Germinal center (tissue), 1 donor: ENCODE measurements around the gene ASB6.
"Not testable (repeated sequence)": the region's sequence is repeated elsewhere in the genome, so short reads cannot be mapped to it uniquely, and the experiment has no call there.

Experiments
- DNase-seq: peaks from one replicate; pipeline ENCODE4 v3.0.0; 2012; ENCODE audit warnings: mixed read lengths, low spot score

The ASB6 gene

GRCh38 chr9:129667378-129667777, 25.4 kb upstream of the ASB6 start:
- DNase-seq, result no peak

- no peak for DNase-seq
Measured at GRCh38 chr9:129666575-129666974, 24.6 kb upstream of the ASB6 start.

- DNase-seq, result no peak
Measured at GRCh38 chr9:129665814-129666520, 24.0 kb upstream of the ASB6 start.

- DNase-seq, result no peak
Measured at GRCh38 chr9:129665389-129665775, 23.4 kb upstream of the ASB6 start, which contains the start of gene PRRX2. Gene PRRX2 (plus strand): TSS chr9:129665647. CDS start chr9:129665868, 221 bp downstream.

- no peak for DNase-seq
Measured at GRCh38 chr9:129664746-129665388, 22.9 kb upstream of the ASB6 start.

GRCh38 chr9:129662239-129662638, 20.3 kb upstream of the ASB6 start:
- DNase-seq, result not testable (repeated sequence)

- DNase-seq, result no peak
Measured at GRCh38 chr9:129661029-129661428, 19.1 kb upstream of the ASB6 start.

- DNase-seq, result no peak
Measured at GRCh38 chr9:129656795-129657390, 14.9 kb upstream of the ASB6 start.

- DNase-seq, result no peak
Measured at GRCh38 chr9:129655696-129656095, 13.7 kb upstream of the ASB6 start.

- no peak for DNase-seq
Measured at GRCh38 chr9:129655154-129655553, 13.2 kb upstream of the ASB6 start.

GRCh38 chr9:129654554-129655040, 12.6 kb upstream of the ASB6 start:
- DNase-seq, result no peak

- DNase-seq, result no peak
Measured at GRCh38 chr9:129653823-129654553, 12.0 kb upstream of the ASB6 start.

- no peak for DNase-seq
Measured at GRCh38 chr9:129650680-129651235, 8.8 kb upstream of the ASB6 start.

GRCh38 chr9:129649726-129650679, 8.1 kb upstream of the ASB6 start:
- DNase-seq, result no peak

- no peak for DNase-seq
Measured at GRCh38 chr9:129648764-129649115, 6.8 kb upstream of the ASB6 start.

GRCh38 chr9:129648092-129648763, 6.3 kb upstream of the ASB6 start:
- DNase-seq, result no peak

- no peak for DNase-seq
Measured at GRCh38 chr9:129647635-129648034, 5.7 kb upstream of the ASB6 start.

GRCh38 chr9:129646654-129647053, 4.7 kb upstream of the ASB6 start:
- DNase-seq, result no peak

- DNase-seq, result no peak
Measured at GRCh38 chr9:129646252-129646651, 4.3 kb upstream of the ASB6 start.

GRCh38 chr9:129644902-129645301, 3.0 kb upstream of the ASB6 start:
- no peak for DNase-seq

GRCh38 chr9:129644365-129644764, 2.4 kb upstream of the ASB6 start:
- DNase-seq, result no peak
